SK-N-SH (cell line): ENCODE data around the gene GRB10.

Experiments
- ELF1 ChIP-seq: IDR thresholded peaks from 2 replicates; pipeline ENCODE4 v1.4.0; 2012
- EP300 ChIP-seq, 2 experiments: IDR thresholded peaks; 2 replicates each; pipeline versions ENCODE4 v1.4.0 to v1.6.1; 2012; ENCODE audit warnings: borderline replicate concordance in 1 of 2, low read depth in 1 of 2, low read length in 1 of 2
- EZH2phosphoT487 ChIP-seq: fragments of 200-600 bp; sonication (generic); IDR thresholded peaks from 2 replicates; pipeline ENCODE4 v1.6.1; 2017; ENCODE audit warnings: low read depth, mixed run types, mild to moderate bottlenecking, antibody characterized with exemption, moderate library complexity, borderline replicate concordance
- MXI1 ChIP-seq: IDR thresholded peaks from 2 replicates; pipeline ENCODE4 v1.6.1; 2012; ENCODE audit warnings: mild to moderate bottlenecking, low read depth, low read length, improper control_type of control experiment
- NFIC ChIP-seq: IDR thresholded peaks from 2 replicates; pipeline ENCODE4 v1.4.0; 2012; ENCODE audit warnings: borderline replicate concordance
- POLR2AphosphoS5 ChIP-seq: IDR thresholded peaks from 2 replicates; pipeline ENCODE4 v1.6.1; 2012; ENCODE audit warnings: low read depth, low read length
- RCOR1 ChIP-seq: fragments of 150-350 bp; IDR thresholded peaks from 2 replicates; pipeline ENCODE4 v1.6.1; 2017; ENCODE audit warnings: antibody characterized with exemption, low read length
- TCF12 ChIP-seq: IDR thresholded peaks from 2 replicates; pipeline ENCODE4 v1.4.0; 2012
- YY1 ChIP-seq: IDR thresholded peaks from 2 replicates; pipeline ENCODE4 v1.4.0; 2012; ENCODE audit warnings: low read depth, mild to moderate bottlenecking
- TF ChIP-seq, protein P1 (sequence below): fragments of 200-600 bp; sonication (generic); IDR thresholded peaks from 2 replicates; pipeline ENCODE4 v1.6.1; 2017; ENCODE audit warnings: antibody characterized with exemption, mild to moderate bottlenecking, moderate library complexity
- TF ChIP-seq, protein P2 (sequence below): IDR thresholded peaks from 2 replicates; pipeline ENCODE4 v1.4.0; 2012; ENCODE audit warnings: low read depth
- TF ChIP-seq, protein P3 (sequence below): IDR thresholded peaks from 2 replicates; pipeline ENCODE4 v1.6.1; 2012; ENCODE audit warnings: mild to moderate bottlenecking, low read depth, low read length, moderate library complexity
- TF ChIP-seq, protein P4 (sequence below): fragments of 150-350 bp; IDR thresholded peaks from 2 replicates; pipeline ENCODE4 v1.6.1; 2017; ENCODE audit warnings: antibody characterized with exemption, low read length, low read depth, borderline replicate concordance

DNA sequence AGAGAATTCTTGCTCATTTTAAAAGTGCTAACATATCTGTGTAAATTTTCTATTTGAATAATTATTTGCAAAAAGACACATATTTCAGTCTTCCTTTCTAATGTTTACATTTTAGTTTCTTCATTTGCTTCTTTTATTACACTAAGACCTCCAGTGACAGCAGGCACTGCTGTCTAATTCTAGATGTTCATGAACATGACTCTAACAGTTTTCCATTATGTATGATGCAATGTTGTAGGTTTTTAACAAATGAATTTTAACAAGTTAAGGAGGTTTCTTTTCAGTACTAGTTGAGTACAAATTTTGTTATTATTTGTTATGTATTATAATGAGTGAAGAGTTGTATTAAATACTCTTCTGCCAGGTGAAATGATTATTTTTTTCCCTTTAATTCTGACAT lies 83.6 kb downstream of the GRB10 start:
- TF ChIP-seq, protein P1, sequence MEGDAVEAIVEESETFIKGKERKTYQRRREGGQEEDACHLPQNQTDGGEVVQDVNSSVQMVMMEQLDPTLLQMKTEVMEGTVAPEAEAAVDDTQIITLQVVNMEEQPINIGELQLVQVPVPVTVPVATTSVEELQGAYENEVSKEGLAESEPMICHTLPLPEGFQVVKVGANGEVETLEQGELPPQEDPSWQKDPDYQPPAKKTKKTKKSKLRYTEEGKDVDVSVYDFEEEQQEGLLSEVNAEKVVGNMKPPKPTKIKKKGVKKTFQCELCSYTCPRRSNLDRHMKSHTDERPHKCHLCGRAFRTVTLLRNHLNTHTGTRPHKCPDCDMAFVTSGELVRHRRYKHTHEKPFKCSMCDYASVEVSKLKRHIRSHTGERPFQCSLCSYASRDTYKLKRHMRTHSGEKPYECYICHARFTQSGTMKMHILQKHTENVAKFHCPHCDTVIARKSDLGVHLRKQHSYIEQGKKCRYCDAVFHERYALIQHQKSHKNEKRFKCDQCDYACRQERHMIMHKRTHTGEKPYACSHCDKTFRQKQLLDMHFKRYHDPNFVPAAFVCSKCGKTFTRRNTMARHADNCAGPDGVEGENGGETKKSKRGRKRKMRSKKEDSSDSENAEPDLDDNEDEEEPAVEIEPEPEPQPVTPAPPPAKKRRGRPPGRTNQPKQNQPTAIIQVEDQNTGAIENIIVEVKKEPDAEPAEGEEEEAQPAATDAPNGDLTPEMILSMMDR: no peak
- TF ChIP-seq MXI1 (no peak), YY1 (no peak), EZH2phosphoT487 (no peak), RCOR1 (no peak), ELF1 (no peak), EP300 (IDR thresholded peaks at IDR 0.05; ENCODE audit: borderline replicate concordance in 1 of 2, low read depth in 1 of 2, low read length in 1 of 2) (no peak), POLR2AphosphoS5 (no peak), TCF12 (no peak), NFIC (no peak)
- TF ChIP-seq, protein P2, sequence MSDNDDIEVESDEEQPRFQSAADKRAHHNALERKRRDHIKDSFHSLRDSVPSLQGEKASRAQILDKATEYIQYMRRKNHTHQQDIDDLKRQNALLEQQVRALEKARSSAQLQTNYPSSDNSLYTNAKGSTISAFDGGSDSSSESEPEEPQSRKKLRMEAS: no peak
- TF ChIP-seq, protein P3, sequence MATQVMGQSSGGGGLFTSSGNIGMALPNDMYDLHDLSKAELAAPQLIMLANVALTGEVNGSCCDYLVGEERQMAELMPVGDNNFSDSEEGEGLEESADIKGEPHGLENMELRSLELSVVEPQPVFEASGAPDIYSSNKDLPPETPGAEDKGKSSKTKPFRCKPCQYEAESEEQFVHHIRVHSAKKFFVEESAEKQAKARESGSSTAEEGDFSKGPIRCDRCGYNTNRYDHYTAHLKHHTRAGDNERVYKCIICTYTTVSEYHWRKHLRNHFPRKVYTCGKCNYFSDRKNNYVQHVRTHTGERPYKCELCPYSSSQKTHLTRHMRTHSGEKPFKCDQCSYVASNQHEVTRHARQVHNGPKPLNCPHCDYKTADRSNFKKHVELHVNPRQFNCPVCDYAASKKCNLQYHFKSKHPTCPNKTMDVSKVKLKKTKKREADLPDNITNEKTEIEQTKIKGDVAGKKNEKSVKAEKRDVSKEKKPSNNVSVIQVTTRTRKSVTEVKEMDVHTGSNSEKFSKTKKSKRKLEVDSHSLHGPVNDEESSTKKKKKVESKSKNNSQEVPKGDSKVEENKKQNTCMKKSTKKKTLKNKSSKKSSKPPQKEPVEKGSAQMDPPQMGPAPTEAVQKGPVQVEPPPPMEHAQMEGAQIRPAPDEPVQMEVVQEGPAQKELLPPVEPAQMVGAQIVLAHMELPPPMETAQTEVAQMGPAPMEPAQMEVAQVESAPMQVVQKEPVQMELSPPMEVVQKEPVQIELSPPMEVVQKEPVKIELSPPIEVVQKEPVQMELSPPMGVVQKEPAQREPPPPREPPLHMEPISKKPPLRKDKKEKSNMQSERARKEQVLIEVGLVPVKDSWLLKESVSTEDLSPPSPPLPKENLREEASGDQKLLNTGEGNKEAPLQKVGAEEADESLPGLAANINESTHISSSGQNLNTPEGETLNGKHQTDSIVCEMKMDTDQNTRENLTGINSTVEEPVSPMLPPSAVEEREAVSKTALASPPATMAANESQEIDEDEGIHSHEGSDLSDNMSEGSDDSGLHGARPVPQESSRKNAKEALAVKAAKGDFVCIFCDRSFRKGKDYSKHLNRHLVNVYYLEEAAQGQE: no peak
- TF ChIP-seq, protein P4, sequence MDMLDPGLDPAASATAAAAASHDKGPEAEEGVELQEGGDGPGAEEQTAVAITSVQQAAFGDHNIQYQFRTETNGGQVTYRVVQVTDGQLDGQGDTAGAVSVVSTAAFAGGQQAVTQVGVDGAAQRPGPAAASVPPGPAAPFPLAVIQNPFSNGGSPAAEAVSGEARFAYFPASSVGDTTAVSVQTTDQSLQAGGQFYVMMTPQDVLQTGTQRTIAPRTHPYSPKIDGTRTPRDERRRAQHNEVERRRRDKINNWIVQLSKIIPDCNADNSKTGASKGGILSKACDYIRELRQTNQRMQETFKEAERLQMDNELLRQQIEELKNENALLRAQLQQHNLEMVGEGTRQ: no peak
